ENCODE results near the gene OR10A5.

DNA sequence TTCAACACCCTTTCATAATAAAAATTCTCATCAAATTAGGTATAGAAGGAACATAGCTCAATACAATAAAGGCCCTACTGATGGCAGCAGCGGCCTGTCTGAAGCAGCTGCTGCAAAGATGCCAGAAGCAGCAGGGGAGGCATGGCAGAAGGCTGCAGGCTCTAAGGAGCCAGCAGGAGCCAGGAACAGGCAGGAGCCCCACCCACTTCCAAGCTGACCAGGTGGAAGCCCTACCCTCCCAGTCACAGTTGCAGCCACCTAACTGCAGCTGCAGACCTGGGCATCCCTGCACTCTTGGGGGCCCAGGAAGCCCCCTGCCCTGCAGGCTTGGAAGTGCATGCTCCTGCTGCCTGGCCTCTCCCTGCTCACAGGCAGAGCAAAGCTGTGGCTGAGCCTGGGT, 27.8 kb upstream of the OR10A5 start:
- no peak for TF ChIP-seq ZFX (IDR thresholded peaks at IDR 0.05)
- TF ChIP-seq, protein P1, sequence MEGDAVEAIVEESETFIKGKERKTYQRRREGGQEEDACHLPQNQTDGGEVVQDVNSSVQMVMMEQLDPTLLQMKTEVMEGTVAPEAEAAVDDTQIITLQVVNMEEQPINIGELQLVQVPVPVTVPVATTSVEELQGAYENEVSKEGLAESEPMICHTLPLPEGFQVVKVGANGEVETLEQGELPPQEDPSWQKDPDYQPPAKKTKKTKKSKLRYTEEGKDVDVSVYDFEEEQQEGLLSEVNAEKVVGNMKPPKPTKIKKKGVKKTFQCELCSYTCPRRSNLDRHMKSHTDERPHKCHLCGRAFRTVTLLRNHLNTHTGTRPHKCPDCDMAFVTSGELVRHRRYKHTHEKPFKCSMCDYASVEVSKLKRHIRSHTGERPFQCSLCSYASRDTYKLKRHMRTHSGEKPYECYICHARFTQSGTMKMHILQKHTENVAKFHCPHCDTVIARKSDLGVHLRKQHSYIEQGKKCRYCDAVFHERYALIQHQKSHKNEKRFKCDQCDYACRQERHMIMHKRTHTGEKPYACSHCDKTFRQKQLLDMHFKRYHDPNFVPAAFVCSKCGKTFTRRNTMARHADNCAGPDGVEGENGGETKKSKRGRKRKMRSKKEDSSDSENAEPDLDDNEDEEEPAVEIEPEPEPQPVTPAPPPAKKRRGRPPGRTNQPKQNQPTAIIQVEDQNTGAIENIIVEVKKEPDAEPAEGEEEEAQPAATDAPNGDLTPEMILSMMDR (conservative IDR thresholded peaks at IDR 0.05) = no peak
